ENCODE data around the gene YKT6.

GRCh38 chr7:44256459-44256858, 55.7 kb downstream of the YKT6 start:
- TF ChIP-seq EZH2 (IDR thresholded peaks at IDR 0.05; ENCODE audit: borderline replicate concordance, low read depth, low read length, severe bottlenecking), result no peak
- TF ChIP-seq CTCF (IDR thresholded peaks at IDR 0.05; ENCODE audit: extremely low read depth in 1 of 2, insufficient read depth in 1 of 2, low read depth in 1 of 2, low read length in 2 of 2), result no peak
- no peak for TF ChIP-seq GATA2 (IDR thresholded peaks at IDR 0.05; ENCODE audit: insufficient read depth, insufficient read length, low read depth, low read length)
- no peak for TF ChIP-seq POLR2AphosphoS5 (IDR thresholded peaks at IDR 0.05; ENCODE audit: insufficient read depth, low read depth, low read length)

Measured in endothelial cell of umbilical vein (primary cell).